Measurements from ENCODE around the gene PINK1. TPM values are rescaled to one million over a fixed set of nuclear protein-coding genes. Genes with fewer than 3 reads are reported as not detected.
A peak's percentile ranks its signal among the peaks of the same experiment; 100 is the strongest.

Gene PINK1
- total RNA-seq, 1 donor from 2014 or later, result 25.0 TPM

DNA sequence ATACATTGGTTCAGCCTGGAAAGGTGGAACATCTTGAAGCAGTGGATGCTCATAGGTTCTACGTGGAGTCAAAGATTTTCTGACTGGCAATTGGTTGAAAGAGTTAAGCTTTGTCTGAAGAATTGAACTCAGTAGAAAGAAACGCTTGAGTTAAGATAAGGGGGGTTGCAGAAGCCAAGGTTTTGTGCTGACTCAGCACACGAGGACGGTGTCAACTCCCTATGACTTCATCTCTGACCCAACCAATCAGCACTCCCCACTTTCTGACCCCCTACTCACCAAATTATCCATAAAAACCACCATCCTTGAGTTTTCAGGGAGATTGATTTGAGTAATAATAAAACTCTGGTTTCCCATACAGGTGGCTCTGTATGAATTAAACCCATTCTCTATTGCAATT is 2.5 kb upstream of the PINK1 start:
- Mint-ChIP-seq H3K4me1 (ENCODE audit: low read depth) (peaks cover 3% of the 10 kb centered on the region), H3K9me3 (ENCODE audit: low read depth) (no peaks in the 10 kb centered on the region), H3K4me3 (ENCODE audit: low read depth) (no peak overlapping the region), H3K36me3 (ENCODE audit: insufficient read depth) (no peaks in the 10 kb centered on the region), H3K27ac (no peak overlapping the region), H3K27me3 (peaks cover 10% of the 10 kb centered on the region)
- no peak for TF ChIP-seq CTCF (IDR thresholded peaks at IDR 0.05; ENCODE audit: unreplicated experiment)
- DNase-seq (ENCODE audit: low spot score, unreplicated experiment), result no peak

- H3K36me3 Mint-ChIP-seq (ENCODE audit: insufficient read depth), result no peaks in the 10 kb centered on the region
- no peaks in the 10 kb centered on the region for H3K9me3 Mint-ChIP-seq (ENCODE audit: low read depth)
- H3K27me3 Mint-ChIP-seq, result peaks cover 1% of the 10 kb centered on the region
- H3K4me3 Mint-ChIP-seq (ENCODE audit: low read depth), result peak overlapping the region; percentile 64
- DNase-seq (ENCODE audit: low spot score, unreplicated experiment), result no peak
- peaks cover 3% of the 10 kb centered on the region for H3K4me1 Mint-ChIP-seq (ENCODE audit: low read depth)
- no peak for TF ChIP-seq CTCF (IDR thresholded peaks at IDR 0.05; ENCODE audit: unreplicated experiment)
- H3K27ac Mint-ChIP-seq, result no peak overlapping the region
Observed at GRCh38 chr1:20632386-20632785, 872 bp upstream of the PINK1 start.

GRCh38 chr1:20634065-20634593 is 871 bp downstream of the PINK1 start:
- peak overlapping the region; percentile 84 for H3K4me3 Mint-ChIP-seq (ENCODE audit: low read depth)
- peaks cover 3% of the 10 kb centered on the region for H3K4me1 Mint-ChIP-seq (ENCODE audit: low read depth)
- TF ChIP-seq CTCF (IDR thresholded peaks at IDR 0.05; ENCODE audit: unreplicated experiment), result no peak
- peak overlapping the region; percentile 78 for H3K27ac Mint-ChIP-seq
- H3K36me3 Mint-ChIP-seq (ENCODE audit: insufficient read depth), result peaks cover 2% of the 10 kb centered on the region
- DNase-seq (ENCODE audit: low spot score, unreplicated experiment), result no peak
- no peaks in the 10 kb centered on the region for H3K9me3 Mint-ChIP-seq (ENCODE audit: low read depth)
- H3K27me3 Mint-ChIP-seq, result no peaks in the 10 kb centered on the region

GRCh38 chr1:20634594-20635084 is 1.4 kb downstream of the PINK1 start:
- peak overlapping the region; percentile 84 for H3K4me3 Mint-ChIP-seq (ENCODE audit: low read depth)
- no peak for DNase-seq (ENCODE audit: low spot score, unreplicated experiment)

GRCh38 chr1:20636785-20637347 is 3.6 kb downstream of the PINK1 start:
- no peak for DNase-seq (ENCODE audit: low spot score, unreplicated experiment)
- peaks cover 3% of the 10 kb centered on the region for H3K4me1 Mint-ChIP-seq (ENCODE audit: low read depth)
- no peaks in the 10 kb centered on the region for H3K9me3 Mint-ChIP-seq (ENCODE audit: low read depth)
- no peak overlapping the region for H3K27ac Mint-ChIP-seq
- H3K36me3 Mint-ChIP-seq (ENCODE audit: insufficient read depth), result peaks cover 9% of the 10 kb centered on the region
- no peak for TF ChIP-seq CTCF (IDR thresholded peaks at IDR 0.05; ENCODE audit: unreplicated experiment)
- no peaks in the 10 kb centered on the region for H3K27me3 Mint-ChIP-seq
- H3K4me3 Mint-ChIP-seq (ENCODE audit: low read depth), result no peak overlapping the region

More at GRCh38 chr1:20634594-20635084, 1.4 kb downstream of the PINK1 start:
- Mint-ChIP-seq H3K9me3 (ENCODE audit: low read depth) (no peaks in the 10 kb centered on the region), H3K36me3 (ENCODE audit: insufficient read depth) (peaks cover 2% of the 10 kb centered on the region), H3K27me3 (no peaks in the 10 kb centered on the region), H3K27ac (no peak overlapping the region), H3K4me1 (ENCODE audit: low read depth) (peaks cover 3% of the 10 kb centered on the region)
- TF ChIP-seq CTCF (IDR thresholded peaks at IDR 0.05; ENCODE audit: unreplicated experiment), result no peak
